BLaER1 (cell line): ENCODE results near the gene IER5L.
A peak's percentile ranks its signal among the peaks of the same experiment; 100 is the strongest.

Experiments used
- H3K27ac ChIP-seq: shearing (Covaris generic); formaldehyde crosslinking; 2 replicates; pipeline ENCODE4 v1.8.1; 2022
- H3K27me3 ChIP-seq: shearing (Covaris generic); formaldehyde crosslinking; 2 replicates; pipeline ENCODE4 v1.8.1; 2022
- H3K36me3 ChIP-seq: shearing (Covaris generic); formaldehyde crosslinking; 2 replicates; pipeline ENCODE4 v1.8.1; 2022
- H3K4me1 ChIP-seq: shearing (Covaris generic); formaldehyde crosslinking; 2 replicates; pipeline ENCODE4 v1.8.1; 2022
- H3K4me2 ChIP-seq: shearing (Covaris generic); formaldehyde crosslinking; 2 replicates; pipeline ENCODE4 v1.8.1; 2022
- H3K4me3 ChIP-seq: shearing (Covaris generic); formaldehyde crosslinking; 2 replicates; pipeline ENCODE4 v1.8.1; 2022
- H3K9ac ChIP-seq: shearing (Covaris generic); formaldehyde crosslinking; 2 replicates; pipeline ENCODE4 v1.8.1; 2022
- H3K9me3 ChIP-seq: shearing (Covaris generic); formaldehyde crosslinking; 2 replicates; pipeline ENCODE4 v1.8.1; 2022
- H4K20me1 ChIP-seq: shearing (Covaris generic); formaldehyde crosslinking; 2 replicates; pipeline ENCODE4 v1.8.1; 2022
- Cebpa-rat ChIP-seq: shearing (Covaris generic); IDR thresholded peaks from 2 replicates; pipeline ENCODE4 v1.8.1; 2022

The IER5L gene

GRCh38 chr9:129174724-129175514 is 3.1 kb downstream of the IER5L start:
- peak overlapping the region; percentile 84 for H3K4me3 ChIP-seq
- peak overlapping the region; percentile 77 for H3K9ac ChIP-seq
- H4K20me1 ChIP-seq, result peaks cover 14% of the 10 kb centered on the region; the same call in 1 of the 2 replicates
- no peaks in the 10 kb centered on the region for H3K36me3 ChIP-seq
- peak overlapping the region; percentile 100 for H3K4me2 ChIP-seq
- peaks cover 40% of the 10 kb centered on the region for H3K27me3 ChIP-seq
- H3K9me3 ChIP-seq, result no peaks in the 10 kb centered on the region
- H3K4me1 ChIP-seq, result peaks cover 49% of the 10 kb centered on the region
- H3K27ac ChIP-seq, result peak overlapping the region; percentile 77
- no peak for TF ChIP-seq Cebpa-rat

GRCh38 chr9:129174102-129174723 is 3.8 kb downstream of the IER5L start:
- Histone ChIP-seq H3K9ac (peak overlapping the region; percentile 77), H3K36me3 (no peaks in the 10 kb centered on the region), H3K4me1 (peaks cover 51% of the 10 kb centered on the region), H3K27me3 (peaks cover 40% of the 10 kb centered on the region), H4K20me1 (peaks cover 14% of the 10 kb centered on the region; the same call in 1 of the 2 replicates), H3K9me3 (no peaks in the 10 kb centered on the region), H3K4me2 (peak overlapping the region; percentile 100), H3K4me3 (peak overlapping the region; percentile 84), H3K27ac (peak overlapping the region; percentile 77)
- no peak for TF ChIP-seq Cebpa-rat

GRCh38 chr9:129173296-129174101 is 4.6 kb downstream of the IER5L start:
- peaks cover 14% of the 10 kb centered on the region; the same call in 1 of the 2 replicates for H4K20me1 ChIP-seq
- no peak for TF ChIP-seq Cebpa-rat
- peak overlapping the region; percentile 77; the same call in 1 of the 2 replicates for H3K27ac ChIP-seq
- peaks cover 46% of the 10 kb centered on the region for H3K4me1 ChIP-seq
- H3K9ac ChIP-seq, result peak overlapping the region; percentile 77
- no peaks in the 10 kb centered on the region for H3K9me3 ChIP-seq
- no peaks in the 10 kb centered on the region for H3K36me3 ChIP-seq
- peaks cover 40% of the 10 kb centered on the region for H3K27me3 ChIP-seq
- peak overlapping the region; percentile 84 for H3K4me3 ChIP-seq
- H3K4me2 ChIP-seq, result peak overlapping the region; percentile 100

- H3K4me3 ChIP-seq, result no peak overlapping the region
- H4K20me1 ChIP-seq, result peaks cover 13% of the 10 kb centered on the region; the same call in 1 of the 2 replicates
- peaks cover 49% of the 10 kb centered on the region for H3K4me1 ChIP-seq
- no peak overlapping the region for H3K27ac ChIP-seq
- TF ChIP-seq Cebpa-rat, result no peak
- H3K9ac ChIP-seq, result no peak overlapping the region
- H3K36me3 ChIP-seq, result no peaks in the 10 kb centered on the region
- H3K27me3 ChIP-seq, result peaks cover 40% of the 10 kb centered on the region
- no peak overlapping the region for H3K4me2 ChIP-seq
- no peaks in the 10 kb centered on the region for H3K9me3 ChIP-seq
These were observed 5.2 kb downstream of the IER5L start for GRCh38 chr9:129172816-129173215.

GRCh38 chr9:129171993-129172751 is 5.9 kb downstream of the IER5L start:
- no peaks in the 10 kb centered on the region for H3K9me3 ChIP-seq
- TF ChIP-seq Cebpa-rat, result no peak
- H3K27ac ChIP-seq, result no peak overlapping the region
- H3K36me3 ChIP-seq, result no peaks in the 10 kb centered on the region
- peaks cover 39% of the 10 kb centered on the region for H3K27me3 ChIP-seq
- H4K20me1 ChIP-seq, result peaks cover 9% of the 10 kb centered on the region; the same call in 1 of the 2 replicates
- no peak overlapping the region for H3K4me2 ChIP-seq
- no peak overlapping the region for H3K9ac ChIP-seq
- peaks cover 55% of the 10 kb centered on the region for H3K4me1 ChIP-seq
- H3K4me3 ChIP-seq, result no peak overlapping the region

GRCh38 chr9:129170229-129170628 is 7.8 kb downstream of the IER5L start:
- peaks cover 60% of the 10 kb centered on the region for H3K4me1 ChIP-seq
- H3K27me3 ChIP-seq, result peaks cover 20% of the 10 kb centered on the region; the same call in 1 of the 2 replicates
- H3K9me3 ChIP-seq, result no peaks in the 10 kb centered on the region
- no peaks in the 10 kb centered on the region for H3K36me3 ChIP-seq
- H3K4me3 ChIP-seq, result no peak overlapping the region
- TF ChIP-seq Cebpa-rat, result no peak
- peak overlapping the region; percentile 6; the same call in 1 of the 2 replicates for H3K4me2 ChIP-seq
- H3K27ac ChIP-seq, result no peak overlapping the region
- H3K9ac ChIP-seq, result no peak overlapping the region
- no peaks in the 10 kb centered on the region for H4K20me1 ChIP-seq

- Histone ChIP-seq H3K9me3 (no peaks in the 10 kb centered on the region), H3K4me1 (peaks cover 51% of the 10 kb centered on the region), H3K9ac (peak overlapping the region; percentile 66; the same call in 1 of the 2 replicates), H3K4me2 (peak overlapping the region; percentile 91), H4K20me1 (no peaks in the 10 kb centered on the region), H3K27me3 (no peaks in the 10 kb centered on the region), H3K4me3 (peak overlapping the region; percentile 43; the same call in 1 of the 2 replicates), H3K36me3 (no peaks in the 10 kb centered on the region), H3K27ac (peak overlapping the region; percentile 69)
- TF ChIP-seq Cebpa-rat, result no peak
These were observed 11.2 kb downstream of the IER5L start for GRCh38 chr9:129166623-129167557.

- H3K4me3 ChIP-seq, result no peak overlapping the region
- H3K9me3 ChIP-seq, result no peaks in the 10 kb centered on the region
- H3K36me3 ChIP-seq, result no peaks in the 10 kb centered on the region
- no peak overlapping the region for H3K27ac ChIP-seq
- H3K4me1 ChIP-seq, result peaks cover 58% of the 10 kb centered on the region
- no peaks in the 10 kb centered on the region for H4K20me1 ChIP-seq
- H3K27me3 ChIP-seq, result no peaks in the 10 kb centered on the region
- TF ChIP-seq Cebpa-rat, result no peak
- H3K9ac ChIP-seq, result no peak overlapping the region
- no peak overlapping the region for H3K4me2 ChIP-seq
These were observed 12.9 kb downstream of the IER5L start for GRCh38 chr9:129165198-129165597.
